HepG2 (cell line): ENCODE results near the gene AP4M1. TPM values are rescaled to one million over a fixed set of nuclear protein-coding genes. Genes with fewer than 3 reads are reported as not detected.

Experiments
- CREB3 ChIP-seq: sonication (generic); formaldehyde crosslinking; IDR thresholded peaks from 2 replicates; pipeline ENCODE4 v1.5.0; 2020; ENCODE audit warnings: missing genetic modification reagents
- DNMT3B ChIP-seq: conservative IDR thresholded peaks from 2 replicates; pipeline ENCODE4 v1.6.1; 2016; ENCODE audit warnings: missing biosample characterization, control low read depth
- HMG20B ChIP-seq: conservative IDR thresholded peaks from 2 replicates; pipeline ENCODE4 v1.6.1; 2016; ENCODE audit warnings: missing genetic modification reagents, missing compliant biosample characterization
- NFKBIZ ChIP-seq: IDR thresholded peaks from 2 replicates; pipeline ENCODE4 v1.6.1; 2018; ENCODE audit warnings: missing genetic modification reagents, missing compliant biosample characterization
- PLRG1 ChIP-seq: fragments of 450-650 bp; conservative IDR thresholded peaks from 2 replicates; pipeline ENCODE4 v1.6.1; 2016
- TOPORS ChIP-seq: sonication (generic); formaldehyde crosslinking; IDR thresholded peaks from 2 replicates; pipeline ENCODE4 v1.8.0; 2023; ENCODE audit warnings: mild to moderate bottlenecking, missing genetic modification reagents
- ZBTB14 ChIP-seq: sonication (generic); formaldehyde crosslinking; IDR thresholded peaks from 2 replicates; pipeline ENCODE4 v1.4.0; 2020; ENCODE audit warnings: missing genetic modification reagents
- ZFP82 ChIP-seq: sonication (generic); formaldehyde crosslinking; IDR thresholded peaks from 2 replicates; pipeline ENCODE4 v1.5.1; 2020; ENCODE audit warnings: mild to moderate bottlenecking, missing genetic modification reagents, borderline replicate concordance
- ZNF44 ChIP-seq: sonication (generic); formaldehyde crosslinking; IDR thresholded peaks from 2 replicates; pipeline ENCODE4 v1.5.1; 2020; ENCODE audit warnings: mild to moderate bottlenecking, missing genetic modification reagents
- ZNF512 ChIP-seq: sonication (generic); formaldehyde crosslinking; IDR thresholded peaks from 2 replicates; pipeline ENCODE4 v1.4.0; 2020; ENCODE audit warnings: mild to moderate bottlenecking, missing genetic modification reagents
- ZNF740 ChIP-seq: sonication (generic); formaldehyde crosslinking; IDR thresholded peaks from 2 replicates; pipeline ENCODE4 v1.4.0; 2020; ENCODE audit warnings: missing genetic modification reagents
- ZNF749 ChIP-seq: sonication (generic); formaldehyde crosslinking; IDR thresholded peaks from 2 replicates; pipeline ENCODE4 v1.8.0; 2022; ENCODE audit warnings: mild to moderate bottlenecking, missing genetic modification reagents, moderate library complexity, borderline replicate concordance
- ZNF770 ChIP-seq: sonication (generic); formaldehyde crosslinking; IDR thresholded peaks from 2 replicates; pipeline ENCODE4 v1.5.0; 2020; ENCODE audit warnings: mild to moderate bottlenecking, missing genetic modification reagents
- ZNF879 ChIP-seq: sonication (generic); formaldehyde crosslinking; IDR thresholded peaks from 2 replicates; pipeline ENCODE4 v1.8.1; 2023; ENCODE audit warnings: missing genetic modification reagents
- ZSCAN21 ChIP-seq: sonication (generic); formaldehyde crosslinking; IDR thresholded peaks from 2 replicates; pipeline ENCODE4 v1.8.0; 2022; ENCODE audit warnings: mild to moderate bottlenecking, missing genetic modification reagents, moderate library complexity, borderline replicate concordance
- ZSCAN30 ChIP-seq: sonication (generic); formaldehyde crosslinking; IDR thresholded peaks from 2 replicates; pipeline ENCODE4 v1.5.0; 2020; ENCODE audit warnings: mild to moderate bottlenecking, missing genetic modification reagents
- polyA plus RNA-seq, 8 experiments: library from polyadenylated mRNA; depleted of rRNA in 3 of 8; stranded (reverse) in 7 of 8; unstranded in 1 of 8; fragments of >200 nt; fragmentation: Illumina TruSeq in 4 of 8; extraction: Trizol in 4 of 8; gene quantifications; 2 replicates each; pipeline versions ENCODE4 v1.2.1 to v1.2.3, GENCODE V29; 2011 to 2016; ENCODE audit warnings: low read depth in 4 of 8, missing spikeins in 1 of 8, mixed read lengths in 1 of 8; ENCODE audit not compliant: insufficient read depth in 1 of 8
- total RNA-seq, 5 experiments: library from RNA; depleted of rRNA; stranded (reverse); fragments of >200 nt; fragmentation: Illumina TruSeq; extraction: Trizol; gene quantifications; 2 replicates each; pipeline ENCODE4 v1.2.3, GENCODE V29; 2016; ENCODE audit warnings: low read depth in 1 of 5

Gene AP4M1
- total and polyA plus RNA-seq, 2 of the 13 experiments (the other 11 are each of a cell fraction or from before 2014, with no cell fraction given) = 6.3 to 9.7 TPM

- TF ChIP-seq ZNF512 = no peak
- TF ChIP-seq HMG20B (CRISPR knock-in tag) = no peak
- TF ChIP-seq ZFP82 (CRISPR knock-in tag) = no peak
- TF ChIP-seq ZNF44 = 0 out of 2 replicates have a peak, but pooled peaks have one; percentile 12
- no peak for TF ChIP-seq DNMT3B (CRISPR knock-in tag)
- peak; percentile 48; the same call in 1 of the 2 replicates for TF ChIP-seq ZNF740 (CRISPR knock-in tag)
- TF ChIP-seq TOPORS (CRISPR knock-in tag) = no peak
- no peak; the same call in 1 of the 2 replicates for TF ChIP-seq ZSCAN21
- TF ChIP-seq CREB3 (CRISPR knock-in tag) = no peak
- TF ChIP-seq ZSCAN30 (CRISPR knock-in tag) = no peak
- TF ChIP-seq PLRG1 = no peak
- TF ChIP-seq ZNF770 (CRISPR knock-in tag) = peak; percentile 32; the same call in 1 of the 2 replicates
- TF ChIP-seq ZBTB14 (CRISPR knock-in tag) = no peak
- TF ChIP-seq ZNF749 (CRISPR knock-in tag) = no peak
- no peak for TF ChIP-seq ZNF879 (CRISPR knock-in tag)
- TF ChIP-seq NFKBIZ (CRISPR knock-in tag) = peak; percentile 63; the same call in 1 of the 2 replicates
These were observed 47.3 kb downstream of the AP4M1 start, which contains the start of gene LAMTOR4 (continued) for GRCh38 chr7:100148559-100149328.
